HG03066 (cell line): ENCODE measurements around the gene TP53TG5.

Experiments used
- ATAC-seq: cut with Tn5 transposase; IDR thresholded peaks from one replicate; pipeline ENCODE4 v1.9.1; 2021; ENCODE audit warnings: low read depth; ENCODE audit not compliant: unreplicated experiment

TP53TG5 gene

GRCh38 chr20:45347936-45348778 is 30.0 kb downstream of the TP53TG5 start, which contains the start of gene SDC4:
Gene SDC4, minus strand, starts transcription at chr20:45348424. Its CDS starts 40 bp downstream, at chr20:45348384.
- ATAC-seq = no peak

- no peak for ATAC-seq
These were observed 30.7 kb downstream of the TP53TG5 start for GRCh38 chr20:45347297-45347935.

GRCh38 chr20:45346851-45347250 is 31.3 kb downstream of the TP53TG5 start:
- no peak for ATAC-seq

GRCh38 chr20:45346291-45346718 is 31.8 kb downstream of the TP53TG5 start:
- no peak for ATAC-seq

DNA sequence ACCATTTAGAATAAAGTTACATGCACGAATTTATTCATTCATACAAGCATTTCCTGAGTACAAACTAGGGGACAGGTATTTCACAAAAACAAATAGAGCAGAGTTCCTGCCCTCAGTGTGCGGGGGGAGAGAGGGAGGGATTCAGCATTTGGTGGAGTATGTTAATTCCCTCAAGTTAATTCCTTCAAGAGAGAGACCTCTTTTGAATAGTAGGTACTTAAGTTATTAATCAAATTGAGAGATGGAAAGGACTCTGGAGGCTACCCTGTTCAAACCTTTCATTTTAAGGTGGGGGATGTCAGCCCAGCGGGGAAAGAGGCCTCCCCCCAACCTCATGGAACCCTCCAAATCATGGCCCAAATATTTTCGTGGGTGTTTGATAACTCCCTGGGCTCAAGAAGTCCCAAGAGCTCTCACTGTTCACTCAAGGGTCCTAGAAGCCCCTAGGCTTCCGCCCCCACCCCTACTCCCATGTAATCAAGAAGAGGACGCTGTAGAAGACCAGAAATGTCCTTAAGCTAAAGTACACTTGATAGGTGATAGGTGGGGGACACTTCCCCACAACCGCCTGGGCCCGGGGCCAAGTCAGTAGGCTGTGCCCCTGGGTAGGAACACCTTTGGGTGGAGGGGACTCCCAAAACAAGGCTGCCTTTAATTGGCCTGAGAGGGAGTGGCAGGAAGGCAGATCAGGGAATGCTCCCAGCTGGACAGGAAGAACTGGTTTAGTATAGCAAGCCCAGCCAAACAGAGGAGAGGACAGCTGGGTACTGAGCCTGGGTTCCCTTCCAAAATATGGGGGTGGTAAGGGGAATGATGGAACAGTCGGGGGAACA is 32.8 kb downstream of the TP53TG5 start:
- ATAC-seq = no peak

GRCh38 chr20:45344168-45344860 is 33.8 kb downstream of the TP53TG5 start:
- no peak for ATAC-seq

DNA sequence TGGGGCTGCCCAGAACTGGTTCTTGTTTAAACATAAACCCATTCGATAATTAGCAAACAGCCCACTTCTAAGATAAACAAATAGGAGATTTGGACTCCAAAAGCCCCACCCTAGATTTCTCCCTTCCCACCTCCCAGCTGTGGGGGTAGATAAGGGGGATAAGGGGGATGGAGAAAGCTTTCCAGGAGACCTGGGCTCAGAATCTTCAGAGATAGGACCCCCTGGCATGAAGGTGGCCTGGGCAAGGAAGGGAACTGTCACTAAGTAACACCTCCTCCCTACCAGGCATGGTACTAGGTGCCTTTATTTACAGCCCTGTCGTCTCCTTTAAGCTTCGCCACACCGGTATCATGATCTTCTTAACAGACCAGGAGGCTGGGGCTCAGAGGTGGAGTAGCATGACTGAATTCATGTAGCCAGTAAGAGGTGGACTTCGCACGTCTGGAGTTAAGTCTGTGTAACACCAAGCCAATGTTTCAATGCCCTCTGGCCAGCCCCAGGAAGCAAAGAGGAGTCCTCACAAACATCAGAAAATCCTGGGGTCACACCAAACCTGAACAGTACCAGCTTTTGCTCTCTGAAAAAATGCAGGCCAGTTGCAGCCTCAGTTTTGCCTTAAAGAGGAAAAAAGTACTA is 34.5 kb downstream of the TP53TG5 start:
- ATAC-seq = no peak

GRCh38 chr20:45342855-45343531 is 35.1 kb downstream of the TP53TG5 start:
- no peak for ATAC-seq

DNA sequence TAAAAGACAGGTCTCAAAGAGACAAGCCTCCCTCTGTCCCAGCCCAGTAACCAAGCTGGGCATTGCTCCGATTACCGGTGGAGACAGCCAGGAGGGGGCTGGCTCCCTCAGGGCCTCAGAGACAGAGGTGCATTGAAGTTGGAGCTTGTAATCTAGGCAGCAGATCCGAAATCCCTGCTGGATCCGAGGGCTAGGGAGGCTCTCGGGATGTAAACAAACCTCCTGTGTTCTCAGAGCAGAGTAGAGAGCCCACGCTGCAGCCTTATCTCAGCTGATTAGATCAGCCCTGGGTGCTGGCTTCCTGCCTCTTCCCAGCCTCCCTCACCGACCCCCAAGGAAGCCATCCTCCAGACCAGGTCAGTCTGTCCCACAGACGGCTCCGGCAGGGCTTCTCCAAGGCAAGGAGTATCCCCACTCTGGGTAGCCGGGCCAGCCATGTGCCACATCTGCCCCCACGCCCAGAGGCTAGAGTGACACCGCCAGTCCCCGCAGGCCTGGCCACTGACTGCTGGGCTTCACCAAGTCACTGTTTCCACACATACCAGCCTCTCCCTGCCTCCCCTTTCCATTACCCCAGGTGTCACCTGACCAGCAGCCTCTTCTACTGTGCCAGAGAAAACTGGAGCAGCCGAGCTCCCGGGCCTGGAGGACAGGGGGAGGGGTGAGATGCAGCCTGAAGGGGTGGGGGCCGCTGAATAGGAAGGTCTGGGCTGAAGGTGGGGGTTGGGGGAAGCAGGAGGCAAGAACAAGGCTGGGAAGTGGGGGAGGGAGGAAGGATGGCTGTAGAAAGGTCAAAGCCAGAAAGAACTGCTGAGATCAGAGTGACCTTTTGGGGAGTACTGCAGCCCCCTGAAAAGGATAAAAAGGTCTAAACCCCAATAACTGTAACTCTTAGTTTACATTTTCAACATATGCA is 35.9 kb downstream of the TP53TG5 start:
- no peak for ATAC-seq

GRCh38 chr20:45341579-45341938 is 36.6 kb downstream of the TP53TG5 start:
- no peak for ATAC-seq

DNA sequence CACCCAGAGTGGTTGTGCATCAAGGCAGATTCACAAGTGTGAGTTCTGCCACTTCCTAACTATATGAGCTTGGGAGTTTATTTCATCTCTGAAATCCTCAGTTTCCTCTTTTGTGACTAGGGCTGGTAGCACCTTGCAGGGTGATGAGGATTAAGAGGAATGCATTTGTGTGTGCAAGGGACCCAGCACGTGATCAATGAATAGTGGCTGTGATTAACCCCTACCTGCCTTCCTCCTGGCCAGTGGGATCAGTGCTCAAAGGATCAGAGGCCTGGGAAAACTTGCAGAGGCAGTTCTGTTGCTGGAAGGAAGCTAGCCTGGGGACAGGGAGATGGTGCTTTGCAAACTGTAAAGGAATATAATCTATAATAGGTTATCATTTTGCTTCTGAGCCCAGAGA is 37.2 kb downstream of the TP53TG5 start:
- no peak for ATAC-seq

DNA sequence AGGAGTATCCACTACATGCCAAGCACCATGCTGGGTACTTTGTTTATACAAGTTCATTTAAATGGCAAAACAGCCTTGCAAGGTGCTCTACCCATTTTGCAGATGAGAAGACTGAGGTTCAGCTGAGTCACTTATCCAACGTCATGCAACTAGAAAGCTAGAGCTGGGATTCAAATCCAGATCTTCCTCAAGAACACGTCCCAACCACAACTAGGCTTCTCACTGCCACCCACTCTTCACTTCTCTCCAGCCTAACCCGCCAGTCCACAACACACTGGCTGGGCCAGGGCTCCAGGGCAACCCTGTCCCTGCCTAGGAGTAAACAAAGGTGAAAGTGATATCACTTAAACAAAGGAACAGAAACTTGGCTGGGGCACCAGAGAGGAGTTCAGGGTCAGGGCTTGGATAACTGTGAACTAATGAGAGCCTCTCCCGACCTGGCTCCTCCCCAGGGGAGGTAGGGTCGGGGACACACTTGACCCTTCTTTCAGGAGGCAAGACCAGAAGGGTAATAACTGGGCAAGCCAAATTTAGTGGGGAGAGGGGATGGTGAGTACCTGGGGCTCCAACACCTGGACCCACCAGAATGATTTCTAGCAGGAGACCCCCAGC is 37.8 kb downstream of the TP53TG5 start:
- no peak for ATAC-seq

GRCh38 chr20:45339799-45340198 is 38.3 kb downstream of the TP53TG5 start:
- no peak for ATAC-seq

DNA sequence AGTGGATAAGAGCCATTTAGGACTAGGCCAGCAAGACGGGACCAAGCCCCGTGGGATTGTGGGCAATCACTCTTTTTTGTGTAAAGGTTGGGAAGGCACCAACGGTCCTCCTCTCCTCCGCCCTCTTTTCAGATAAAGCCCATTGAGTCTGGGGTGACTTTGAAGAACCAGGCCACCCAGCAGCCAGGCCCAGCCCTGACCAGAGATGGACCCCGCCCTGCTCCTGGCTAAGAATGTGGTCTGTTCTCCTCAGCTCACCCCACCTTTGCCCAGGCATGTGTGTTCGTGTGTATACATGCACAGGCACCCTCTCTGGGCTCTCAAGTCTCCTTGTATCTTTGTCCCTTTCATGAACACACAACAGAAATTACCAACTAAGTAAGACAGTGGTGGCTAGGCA is 39.0 kb downstream of the TP53TG5 start:
- no peak for ATAC-seq

DNA sequence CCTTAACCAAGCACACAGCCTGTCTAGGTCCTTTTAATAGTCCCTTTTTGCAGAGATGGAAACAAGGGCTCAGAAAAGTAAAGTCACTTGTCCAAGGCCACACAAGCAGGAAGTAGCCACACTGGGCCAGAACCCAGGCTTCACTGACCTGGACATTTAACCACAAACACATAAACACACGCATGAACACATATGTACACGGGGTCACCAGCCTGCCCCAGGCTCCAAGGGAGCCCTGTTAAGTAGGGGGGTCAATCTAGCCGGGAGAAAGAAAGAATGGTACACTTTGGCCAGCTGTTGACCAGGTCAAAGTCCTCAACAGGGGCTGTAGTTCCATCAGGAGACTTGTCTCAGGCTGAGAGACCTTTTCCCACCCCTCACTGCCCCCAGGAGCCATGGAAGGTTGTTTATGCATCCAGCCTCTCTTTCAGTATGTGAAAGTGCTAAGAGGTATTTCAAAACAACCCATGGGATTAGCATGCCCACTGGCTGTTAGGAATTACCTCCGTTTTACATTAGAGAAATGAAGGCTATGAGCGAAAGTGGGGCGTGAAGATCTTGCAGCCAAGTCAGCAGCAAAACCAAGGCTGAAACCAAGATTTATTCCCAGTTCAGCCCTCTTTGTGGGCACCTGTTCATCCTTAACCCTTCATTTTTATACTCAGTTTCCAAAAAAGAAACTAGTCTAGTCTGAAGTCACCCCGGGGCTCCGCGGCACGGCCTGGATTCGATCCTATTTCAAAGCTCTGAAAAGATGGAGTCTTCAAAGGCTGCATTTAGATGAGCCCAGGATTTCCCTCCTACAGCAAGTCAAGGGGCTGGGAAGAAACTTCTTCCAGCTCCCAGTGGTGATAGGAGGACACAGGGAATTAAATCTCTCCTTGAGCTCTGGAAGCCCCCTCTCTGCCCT is 39.7 kb downstream of the TP53TG5 start:
- no peak for ATAC-seq

DNA sequence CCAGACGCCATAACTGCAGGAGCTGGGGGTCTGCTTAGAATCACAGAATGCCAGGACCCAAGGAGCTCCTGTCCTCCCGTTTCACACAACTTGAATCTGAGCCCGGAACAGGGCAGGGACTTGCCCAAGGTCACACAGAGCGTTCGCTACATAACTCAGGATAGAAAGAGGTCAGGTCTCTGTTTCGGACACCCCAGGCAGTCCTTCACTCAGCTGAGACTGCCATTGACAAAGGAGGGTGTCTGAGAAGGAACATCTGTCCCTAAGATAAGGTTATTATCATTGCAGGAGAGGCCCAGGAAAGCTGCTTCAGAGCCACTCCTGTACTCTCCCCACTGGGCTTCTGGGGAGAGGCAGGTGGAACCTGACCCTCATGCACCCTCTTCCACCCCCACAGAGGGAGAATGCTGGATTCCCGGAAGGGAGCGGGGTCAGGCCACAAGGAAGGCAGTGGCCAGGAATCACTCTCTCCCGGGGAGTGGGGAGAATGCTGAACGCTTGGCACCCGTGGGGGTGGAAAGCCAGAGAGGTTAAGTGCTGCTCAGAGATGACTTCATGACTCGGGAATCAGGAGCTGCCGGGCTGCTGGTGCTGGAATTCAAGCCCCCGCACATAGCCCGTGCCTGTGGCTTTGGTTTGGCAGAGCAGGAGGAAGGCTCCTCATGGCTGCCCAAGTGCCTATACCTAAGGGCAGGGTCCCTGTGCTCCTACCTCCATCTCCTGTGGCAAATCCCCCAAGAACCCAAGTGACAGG is 40.6 kb downstream of the TP53TG5 start:
- ATAC-seq = no peak
